HTERT RPE-1 (cell line): ENCODE results near the gene RHOH.

ENCODE experiments used
- in situ Hi-C: fragments of 300-500 bp; cut with MboI; formaldehyde crosslinking; loops from 4 replicates; pipeline ENCODE4 v1.14.3; 2020; ENCODE audit warnings: low sequenced_read_pairs

Gene RHOH

DNA sequence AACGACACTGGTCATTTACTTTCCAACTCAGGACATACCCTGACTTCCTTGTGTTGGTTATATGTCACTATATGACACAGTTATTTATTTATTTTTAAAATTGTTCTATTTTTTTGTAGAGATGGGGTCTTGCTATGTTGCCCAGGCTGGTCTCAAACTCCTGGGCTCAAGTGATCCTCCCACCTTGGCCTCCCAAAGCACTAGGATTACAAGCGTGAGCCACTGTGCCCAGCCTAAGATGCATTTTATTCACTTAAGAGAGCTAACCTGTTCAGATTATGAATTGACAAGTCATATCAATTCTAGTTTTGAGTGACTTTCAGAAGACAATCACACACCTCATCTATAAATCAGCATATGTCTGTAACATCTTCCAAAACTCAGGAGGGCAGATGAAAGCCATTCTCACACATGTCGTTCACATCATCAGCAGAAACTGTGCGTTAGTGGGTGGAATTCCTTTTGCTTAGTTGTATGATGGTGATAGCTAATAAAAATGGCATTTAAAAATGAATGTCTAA is 9.4 kb upstream of the RHOH start:
- in situ Hi-C loops = no loop called here

DNA sequence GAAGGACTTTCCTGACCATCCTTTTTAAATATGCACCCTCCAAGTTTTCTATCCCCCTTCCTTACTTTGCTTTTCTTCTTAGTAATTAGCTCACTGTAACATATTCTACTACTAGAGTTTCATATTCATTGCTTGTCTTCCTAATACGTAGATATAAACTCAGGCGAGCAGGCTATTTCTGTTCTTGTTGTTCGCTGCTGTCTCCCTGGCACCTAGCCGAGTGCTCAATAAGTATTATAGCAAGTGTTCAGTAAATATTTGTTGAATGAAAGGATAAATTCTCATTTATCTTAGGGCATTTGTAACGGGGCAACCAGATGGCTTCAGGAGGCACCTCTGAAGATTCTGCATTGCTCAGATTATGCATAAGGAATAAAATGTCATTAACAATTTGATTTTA is 6.8 kb upstream of the RHOH start:
- in situ Hi-C loops = no loop called here

DNA sequence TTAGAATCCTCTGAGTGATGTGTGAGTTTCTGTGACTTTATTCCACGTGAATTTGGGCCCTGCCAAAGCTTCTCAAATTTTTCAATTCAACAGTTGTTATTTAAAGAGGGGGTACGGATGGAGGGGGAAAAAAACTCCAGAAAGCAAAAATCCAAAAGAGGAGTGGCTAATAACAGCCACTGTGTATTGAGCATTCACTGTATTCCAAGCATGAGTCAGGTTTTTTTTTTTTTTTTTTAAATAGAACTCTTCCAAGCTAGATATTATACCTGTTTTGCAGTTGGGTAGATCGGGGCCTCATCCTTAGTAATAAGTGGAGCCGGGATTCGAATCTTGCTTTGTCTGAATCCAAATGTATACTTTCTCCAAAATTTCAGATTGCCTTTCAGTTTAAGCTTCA is 6.4 kb upstream of the RHOH start:
- in situ Hi-C loops = no loop called here

DNA sequence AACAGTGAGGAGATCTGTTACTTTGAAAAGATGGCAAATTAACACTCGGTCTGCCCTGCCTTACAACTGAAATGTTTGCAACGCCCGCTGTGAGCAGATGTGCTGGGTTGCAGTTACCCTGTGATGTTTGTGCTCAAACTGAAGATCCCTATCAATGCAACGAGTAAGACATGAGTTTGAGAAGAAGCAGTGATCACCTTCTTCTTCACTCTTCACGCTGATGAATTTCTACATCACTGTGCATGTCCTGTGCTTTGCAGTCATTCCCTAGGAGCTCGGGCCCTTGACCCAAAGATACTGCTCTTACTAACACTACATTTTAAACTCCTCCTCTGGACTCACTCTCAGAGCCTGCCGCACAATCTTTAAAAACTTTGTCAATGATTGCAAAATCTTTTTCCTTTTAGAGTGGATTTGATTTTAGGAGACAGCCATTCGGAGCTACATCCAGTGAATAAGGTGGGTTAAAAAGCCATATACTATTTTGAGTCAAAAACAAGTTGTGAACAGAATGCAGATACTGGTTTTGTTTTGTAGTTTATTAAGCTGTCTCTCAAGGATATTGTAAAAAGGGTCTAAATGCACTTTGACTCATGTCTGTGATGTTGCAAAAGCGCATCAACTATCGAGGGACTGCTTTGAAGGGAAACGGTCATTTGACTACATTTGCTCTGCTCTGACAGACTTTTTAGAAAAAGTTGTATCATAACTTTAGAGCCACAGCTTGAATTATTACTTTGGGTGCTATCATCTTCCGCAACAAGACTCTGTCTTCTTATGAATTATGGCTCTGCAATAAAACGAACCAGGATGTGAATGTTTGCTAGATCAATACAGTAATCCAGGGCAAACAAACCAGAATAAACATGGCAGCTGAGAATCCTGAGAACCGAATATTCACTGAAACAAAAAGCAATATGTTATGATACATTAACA is 5.7 kb upstream of the RHOH start:
- in situ Hi-C loops = no loop called here

DNA sequence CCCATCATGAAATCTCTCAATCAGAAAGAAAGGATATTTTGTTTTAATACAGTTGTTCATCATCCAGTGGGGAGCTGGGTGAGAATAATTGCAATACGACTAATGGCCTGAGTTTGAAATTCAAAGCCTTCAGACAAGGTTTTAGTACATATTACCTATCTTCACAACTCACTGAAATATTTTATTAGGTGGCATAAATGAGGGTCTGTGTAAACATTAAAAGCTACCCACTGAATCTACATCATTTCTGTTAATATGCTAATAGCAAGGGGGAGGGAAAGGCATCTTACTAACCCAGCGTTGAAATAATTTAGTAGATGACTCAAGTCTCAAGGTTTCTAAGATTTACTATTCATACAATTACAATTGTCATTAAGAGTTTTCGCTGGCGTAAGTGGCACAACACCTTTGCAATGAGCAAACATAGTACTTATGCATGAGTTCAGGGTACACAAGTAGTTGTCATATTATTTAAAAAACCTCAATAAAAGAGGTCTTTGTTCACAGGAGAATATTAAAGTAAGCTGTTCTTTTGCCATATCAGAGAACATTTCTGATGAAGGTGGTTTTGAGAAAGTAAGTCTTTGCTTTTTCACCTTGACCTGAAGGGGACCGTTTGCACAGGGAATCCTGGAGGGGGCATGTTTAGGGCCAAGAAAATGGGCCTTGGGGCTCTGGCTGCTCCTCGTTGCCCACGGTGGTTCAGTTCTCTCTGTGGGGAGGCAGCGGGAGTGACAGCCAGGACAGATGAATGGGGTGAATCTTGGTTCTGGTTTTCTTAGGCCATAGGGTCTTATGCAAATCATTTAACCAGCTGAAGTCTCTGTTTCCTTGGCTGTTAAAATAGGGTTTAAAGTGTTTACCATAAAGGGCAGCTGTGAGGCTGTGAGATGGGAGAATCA is 4.5 kb upstream of the RHOH start:
- in situ Hi-C loops = no loop called here

DNA sequence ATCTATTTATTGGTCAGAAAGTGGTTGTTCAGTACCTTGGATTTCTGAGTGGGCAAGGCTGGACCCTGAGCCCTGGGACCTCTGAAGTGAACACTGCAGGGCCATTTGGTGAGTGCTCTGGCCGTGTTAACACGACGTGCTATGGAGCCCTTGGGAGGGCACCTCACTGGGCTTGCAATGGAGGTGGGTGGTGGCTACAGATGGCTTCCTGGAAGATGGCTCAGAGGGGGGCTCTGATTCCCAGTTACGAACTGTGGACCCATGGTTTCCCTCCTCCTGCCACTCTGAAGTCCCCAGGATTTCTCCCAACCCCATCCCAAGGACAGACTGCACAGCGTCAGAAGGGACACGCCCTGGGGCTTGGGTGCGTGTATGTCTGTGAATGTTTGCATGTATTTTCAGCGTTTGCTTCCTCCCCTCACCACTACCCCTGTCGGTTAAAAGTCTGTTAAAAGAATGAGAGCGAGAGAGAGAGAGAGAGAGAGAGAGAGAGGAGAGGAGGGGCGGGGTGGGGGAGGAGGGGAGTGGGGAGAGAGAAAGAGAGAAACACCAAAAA is 3.7 kb upstream of the RHOH start:
- in situ Hi-C loops = no loop called here

DNA sequence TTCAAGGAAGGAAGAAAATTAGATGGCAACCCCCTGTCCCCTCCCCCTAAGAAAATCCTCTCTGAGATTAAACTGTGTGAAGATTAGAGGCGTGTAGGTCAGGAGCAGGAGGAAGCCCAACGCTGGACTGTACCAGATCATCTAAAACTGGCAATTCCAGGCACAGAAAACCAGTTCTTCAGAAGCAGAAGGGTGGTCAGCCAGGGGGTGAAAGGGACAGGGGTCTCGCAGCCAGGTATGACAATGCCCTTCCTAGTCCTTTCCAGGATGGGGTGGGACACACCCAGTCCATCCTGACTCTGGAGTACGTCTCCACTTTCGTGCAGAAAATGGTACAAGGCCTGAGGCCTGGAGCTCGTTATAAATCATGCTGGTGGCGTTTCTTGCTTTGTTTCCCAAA is 3.3 kb upstream of the RHOH start:
- in situ Hi-C loops = no loop called here

DNA sequence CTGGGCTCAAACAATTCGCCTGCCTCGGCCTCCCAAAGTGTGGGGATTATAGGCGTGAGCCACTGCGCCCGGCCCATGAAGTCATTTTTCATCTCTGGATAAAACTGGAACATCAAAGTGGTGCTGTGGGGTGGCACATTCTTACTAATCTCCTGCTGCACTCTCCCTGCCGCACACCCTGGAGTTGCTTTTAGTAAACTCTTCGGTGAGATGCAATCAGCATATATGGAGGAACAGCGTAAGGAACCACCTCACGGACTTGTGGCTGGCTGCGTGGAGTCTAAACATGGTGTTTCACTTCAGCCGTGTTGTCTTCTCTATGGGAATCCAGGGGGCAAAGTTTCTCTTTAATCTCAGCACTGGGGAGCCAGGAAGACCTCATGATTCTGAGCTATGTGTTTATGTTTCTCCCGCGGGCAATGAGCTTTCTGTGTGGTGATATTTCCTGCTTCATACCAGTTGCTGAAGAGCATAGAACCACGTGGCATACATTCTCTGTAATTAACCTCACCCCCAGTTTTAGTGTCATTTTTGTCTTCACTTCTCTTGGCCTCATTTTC is 2.1 kb upstream of the RHOH start:
- in situ Hi-C loops = no loop called here

DNA sequence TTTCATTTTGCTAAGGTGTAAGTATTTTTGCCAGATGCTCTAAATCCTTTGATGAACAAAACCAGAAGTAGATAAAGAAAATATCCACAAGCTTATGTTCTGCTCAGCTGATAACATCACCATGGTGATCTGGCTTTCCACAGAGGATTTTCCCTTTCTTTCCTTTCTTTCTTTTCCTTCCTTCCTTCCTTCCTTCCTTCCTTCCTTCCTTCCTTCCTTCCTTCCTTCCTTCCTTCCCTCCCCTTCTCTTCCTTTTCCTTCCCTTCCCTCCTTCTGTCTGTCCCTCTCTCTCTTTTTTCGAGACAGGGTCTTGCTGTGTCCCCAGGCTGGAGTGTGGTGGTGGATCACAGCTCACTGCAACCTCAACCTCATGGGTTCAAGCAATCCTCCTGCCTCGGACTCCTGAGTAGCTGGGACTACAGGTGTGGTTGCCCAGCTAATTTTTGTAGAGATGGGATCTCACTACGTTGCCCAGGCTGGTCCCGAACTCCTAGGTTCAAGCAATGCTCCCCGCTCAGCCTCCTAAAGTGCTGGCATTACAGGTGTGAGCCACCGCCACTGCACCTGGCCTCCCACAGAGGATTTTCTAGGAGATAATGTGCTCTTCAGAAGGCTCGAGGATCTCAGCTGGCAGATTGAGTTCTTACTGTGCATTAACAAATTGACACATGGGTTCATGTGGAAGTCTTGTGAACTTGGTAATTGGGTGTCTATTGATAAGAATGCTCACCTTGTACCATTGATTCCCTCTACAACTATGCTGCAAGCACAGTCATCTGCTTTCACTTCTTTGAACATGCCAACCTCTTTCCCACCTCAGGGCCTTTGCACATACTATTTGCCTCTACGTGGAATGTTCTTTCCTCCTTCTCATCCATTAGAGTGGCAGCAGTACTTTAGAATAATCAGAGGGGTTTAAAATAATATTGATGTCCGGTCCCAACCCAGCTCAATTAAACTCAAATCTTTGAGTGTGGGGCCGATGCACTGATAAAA is 1.4 kb upstream of the RHOH start:
- in situ Hi-C loops = no loop called here

DNA sequence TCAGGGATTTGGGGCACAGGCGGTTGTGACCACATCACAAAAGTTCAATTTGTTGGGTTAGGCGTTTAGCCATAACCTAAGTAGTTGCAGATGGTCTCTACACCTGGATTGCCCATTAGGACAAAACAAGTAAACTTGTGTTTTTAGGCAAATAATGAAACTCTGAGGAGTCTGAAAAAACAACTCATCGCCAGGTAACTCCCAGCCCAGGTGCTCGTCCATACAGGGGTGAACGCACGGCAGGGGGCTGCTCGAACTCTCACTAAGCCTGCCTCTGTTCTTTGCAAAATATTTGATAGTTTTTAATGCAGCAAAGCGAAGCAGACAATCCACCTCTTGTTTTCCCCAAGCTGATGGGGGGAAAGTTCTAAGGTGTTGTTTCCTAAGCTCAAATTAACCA is 559 bp upstream of the RHOH start:
- in situ Hi-C loops = no loop called here

DNA sequence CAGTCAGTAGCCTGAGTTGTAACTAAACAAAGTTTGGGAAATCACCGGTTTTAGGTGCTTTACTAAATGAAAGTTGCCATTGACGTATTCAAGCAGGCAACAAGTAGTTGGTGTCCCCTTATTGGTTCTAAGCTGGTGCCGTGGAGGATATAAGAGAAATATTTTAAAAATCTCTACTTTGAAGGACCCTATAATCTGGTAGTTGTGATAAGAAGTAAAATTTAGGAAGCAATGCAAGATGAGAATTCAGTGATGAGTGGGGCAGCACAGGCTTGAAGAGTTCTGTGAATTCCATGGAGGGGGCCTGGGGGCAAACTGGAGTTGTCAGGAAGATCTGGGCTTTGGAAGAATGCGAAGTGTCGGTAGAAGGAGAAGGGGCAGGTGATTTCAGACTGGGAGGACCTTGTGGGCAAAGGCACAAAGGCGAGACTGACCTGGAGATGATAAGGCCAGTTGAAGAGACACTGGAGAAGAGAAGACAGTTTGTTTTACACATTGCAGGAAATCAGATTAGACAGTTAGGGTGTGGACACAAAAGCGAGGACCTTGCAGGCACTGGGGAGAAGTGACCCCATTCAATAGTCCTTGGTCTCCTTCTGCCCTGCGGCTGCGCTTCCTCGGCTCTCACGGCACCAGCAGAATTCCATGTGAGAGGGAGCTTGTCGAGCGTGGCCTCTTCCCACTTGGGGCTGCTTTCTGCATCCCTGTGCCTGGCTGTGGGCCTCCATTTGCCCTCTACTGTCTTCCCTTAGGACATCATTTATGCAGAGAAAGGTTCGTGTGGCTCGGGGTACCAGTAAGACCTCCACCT is 1.3 kb downstream of the RHOH start:
- in situ Hi-C loops = no loop called here

DNA sequence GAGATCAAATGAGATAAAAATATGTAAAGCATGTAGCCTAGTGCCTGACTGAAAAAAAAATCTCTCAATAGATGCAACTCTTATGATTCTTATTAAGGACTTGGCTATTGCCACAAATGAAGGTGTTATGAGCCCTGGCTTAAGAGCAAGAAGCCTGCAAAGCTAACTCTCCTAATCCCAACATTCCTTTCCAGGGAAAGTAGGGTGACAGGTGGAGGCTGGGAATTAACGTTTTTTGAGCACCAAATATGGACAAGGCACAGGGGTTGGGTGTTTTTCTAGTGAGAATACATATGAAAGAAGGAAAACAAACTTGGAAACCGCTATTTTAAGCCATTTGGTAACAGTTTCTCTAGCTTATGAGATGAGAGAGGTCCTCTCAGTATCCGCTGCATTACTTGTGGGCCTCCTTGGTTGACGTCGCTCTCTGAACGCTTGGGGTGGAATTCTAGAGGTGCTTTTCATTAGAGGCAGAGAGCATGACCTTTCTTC is 2.4 kb downstream of the RHOH start:
- in situ Hi-C loops = no loop called here

DNA sequence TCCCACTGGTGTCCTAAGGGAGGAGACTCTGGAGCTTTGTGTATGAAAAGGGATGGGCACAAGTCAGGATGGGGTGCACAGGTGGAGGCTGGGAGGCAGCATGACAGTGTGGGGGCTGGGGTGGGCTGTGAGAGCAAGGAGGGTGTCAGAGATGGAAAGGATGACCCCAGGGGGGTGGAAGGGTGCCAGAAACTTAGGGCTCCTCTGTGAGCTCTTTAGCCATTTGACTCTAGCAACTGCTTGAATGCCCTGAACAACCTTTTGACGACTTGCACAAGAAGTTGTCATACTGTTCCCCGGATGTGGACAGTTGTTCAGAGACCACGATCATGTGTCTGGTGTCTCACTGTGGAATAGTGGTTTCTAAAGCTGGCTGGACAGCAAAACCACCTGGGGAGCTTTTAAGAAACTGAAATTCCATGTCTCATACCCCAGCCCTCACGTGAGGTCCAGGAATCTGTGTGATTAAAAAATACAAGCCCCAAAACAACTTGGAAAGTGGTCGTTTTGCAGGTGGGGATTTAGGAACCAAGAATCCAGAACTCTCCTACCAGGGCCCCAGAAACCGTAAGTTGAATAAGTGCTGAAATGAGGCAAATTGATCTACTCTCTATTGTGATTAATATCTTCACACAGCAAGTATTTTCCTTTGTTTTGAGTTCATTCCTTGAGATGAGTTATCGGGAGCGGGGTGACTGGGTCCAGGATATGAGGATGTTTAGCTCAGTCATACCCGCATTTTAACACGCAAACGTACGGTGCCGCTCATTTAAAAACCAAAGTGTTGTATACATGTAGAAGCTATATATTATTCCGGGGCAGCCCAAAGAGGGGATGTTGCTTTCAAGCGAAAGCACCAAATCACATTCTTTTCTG is 3.4 kb downstream of the RHOH start:
- in situ Hi-C loops = no loop called here

DNA sequence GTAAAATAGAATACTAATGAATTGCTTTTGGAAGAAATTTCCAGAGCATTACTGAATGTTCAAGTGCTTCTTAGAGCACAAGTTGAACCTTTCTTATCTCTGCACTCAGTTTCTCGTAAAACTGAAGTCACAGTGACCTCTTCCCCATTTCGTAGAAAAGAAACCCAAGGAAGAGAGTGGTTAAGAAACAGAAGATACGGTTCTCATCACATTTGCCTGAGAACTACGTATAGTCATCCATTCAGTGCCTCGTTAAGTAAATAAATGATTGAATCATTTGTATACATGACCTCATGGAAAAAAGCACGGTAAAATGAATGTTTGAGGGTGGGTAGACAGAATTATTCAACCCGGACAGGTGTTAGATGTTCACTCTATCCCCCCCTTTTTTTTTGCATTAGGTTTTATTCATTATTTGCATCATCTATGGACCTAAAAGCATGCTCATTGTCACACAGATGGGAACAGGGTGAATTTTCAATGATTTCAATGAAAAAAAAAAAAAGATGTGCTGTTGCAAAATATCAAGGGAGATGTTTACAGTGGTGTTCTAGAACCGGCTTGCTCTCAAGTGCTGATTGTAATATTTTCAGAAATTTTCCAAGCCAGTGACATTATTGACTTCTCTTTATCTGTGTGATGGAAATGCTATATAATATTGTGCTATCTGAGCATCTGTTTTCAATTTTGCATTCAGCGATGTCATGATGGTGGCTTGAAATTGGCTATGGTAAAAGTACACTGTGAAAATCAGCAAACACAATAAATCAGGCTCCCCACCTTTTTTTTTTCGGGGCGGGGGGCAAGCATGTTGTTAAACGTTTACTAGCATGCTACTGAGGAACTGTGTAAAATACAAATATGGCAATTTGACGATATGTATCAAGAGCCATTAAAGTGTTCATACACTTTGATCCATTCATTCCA is 4.3 kb downstream of the RHOH start:
- in situ Hi-C loops = no loop called here

DNA sequence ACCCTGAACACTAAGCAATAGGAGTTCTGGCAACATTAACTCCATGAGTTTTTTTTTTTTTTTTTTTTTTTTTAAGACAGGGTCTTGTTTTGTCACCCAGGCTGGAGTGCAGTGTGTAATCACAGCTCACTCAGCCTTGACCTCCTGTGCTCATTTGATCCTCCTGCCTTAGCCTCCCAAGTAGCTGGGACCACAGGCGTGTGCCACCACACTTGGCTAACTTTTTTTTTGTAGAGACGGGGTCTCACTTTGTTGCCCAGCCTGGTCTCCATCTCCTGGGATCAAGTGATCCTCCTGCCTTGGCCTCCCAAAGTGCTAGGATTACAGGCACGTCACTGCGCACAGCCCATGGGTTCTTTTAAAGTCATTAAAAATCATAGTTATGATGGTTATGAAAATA is 5.1 kb downstream of the RHOH start:
- in situ Hi-C loops = no loop called here

DNA sequence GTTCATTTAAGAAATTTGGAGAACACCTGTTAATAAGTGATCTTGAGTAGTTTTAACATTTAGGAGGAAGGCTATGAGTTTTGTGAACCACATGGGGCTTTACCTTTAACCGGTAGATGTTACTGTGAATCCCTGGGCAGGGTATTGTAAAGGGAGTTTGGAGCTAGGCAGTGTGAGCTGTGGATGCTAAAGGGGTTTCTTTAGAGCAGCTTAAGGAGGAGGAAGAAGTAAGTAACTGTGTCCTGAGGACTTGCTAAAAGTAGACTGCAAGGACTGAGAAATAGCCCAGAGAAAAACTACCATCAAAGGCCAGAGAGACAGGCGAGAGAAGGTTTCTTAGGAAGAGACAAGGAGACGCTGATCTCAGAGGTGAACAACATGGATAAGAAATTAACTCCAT is 5.6 kb downstream of the RHOH start:
- in situ Hi-C loops = no loop called here
